Testis (tissue), 3 donors: ENCODE measurements around the gene SEC14L6. TPM values are rescaled to one million over a fixed set of nuclear protein-coding genes. Genes with fewer than 3 reads are reported as not detected.
"Not testable (repeated sequence)": the region's sequence is repeated elsewhere in the genome, so short reads cannot be mapped to it uniquely, and the experiment has no call there.

Source experiments
- DNase-seq: peaks from one replicate; pipeline ENCODE4 v3.0.0-alpha.2; 2019
- H3K27ac ChIP-seq, 2 donors: fragments of 200-600 bp; sonication (generic); one replicate each; pipeline ENCODE4 v1.5.1; 2019
- H3K27me3 ChIP-seq: fragments of 200-600 bp; sonication (generic); one replicate; pipeline ENCODE4 v1.5.1; 2019
- H3K36me3 ChIP-seq: fragments of 200-600 bp; sonication (generic); one replicate; pipeline ENCODE4 v1.5.1; 2017; ENCODE audit warnings: low read depth; ENCODE audit errors: missing control alignments
- H3K4me1 ChIP-seq: fragments of 200-600 bp; sonication (generic); one replicate; pipeline ENCODE4 v1.5.1; 2019
- H3K4me3 ChIP-seq, 2 donors: fragments of 200-600 bp; sonication (generic); one replicate each; pipeline ENCODE4 v1.5.1; 2017 to 2019
- H3K9me3 ChIP-seq: fragments of 200-600 bp; sonication (generic); one replicate; pipeline ENCODE4 v1.5.1; 2017
- CTCF ChIP-seq, 3 experiments: fragments of 450-650 bp in 2 of 3; fragments of 200-600 bp in 1 of 3; sonication (generic) in 1 of 3; IDR thresholded peaks; one replicate each; pipeline ENCODE4 v1.5.1; 2016 to 2019; ENCODE audit warnings: antibody characterized with exemption in 3 of 3, mild to moderate bottlenecking in 2 of 3, moderate library complexity in 1 of 3
- POLR2A ChIP-seq: fragments of 450-650 bp; IDR thresholded peaks from one replicate; pipeline ENCODE4 v1.6.1; 2017; ENCODE audit warnings: antibody characterized with exemption, mild to moderate bottlenecking, moderate library complexity
- WGBS, 2 donors: methylation state at CpG; one replicate each; pipeline ENCODE4 v1.1.5; 2018; 5-methylcytosine and 5-hydroxymethylcytosine counted together
- intact Hi-C: fragments of 100-400 bp; cut with DNase I; formaldehyde crosslinking; loops from one replicate; pipeline ENCODE4 v1.15.1; 2023; ENCODE audit warnings: low total_unique reads
- polyA plus RNA-seq: library from polyadenylated mRNA; stranded (reverse); fragments of 350-450 nt; fragmentation: Illumina TruSeq; extraction: RNeasy Lipid Tissue Mini Kit (QIAGEN cat#74804); gene quantifications from one replicate; pipeline ENCODE4 v1.2.3, GENCODE V29; 2014; ENCODE audit warnings: low read depth, low replicate concordance; ENCODE audit not compliant: insufficient read depth
- total RNA-seq, 2 donors: library from RNA; depleted of rRNA; stranded (reverse); fragments of >200 nt; gene quantifications; one replicate each; pipeline ENCODE4 v1.2.3, GENCODE V29; 2016

The SEC14L6 gene
- total and polyA plus RNA-seq, 3 donors from 2014 or later = 12.3 to 28.2 (median 17.0) TPM

- intact Hi-C loops = no loop called here
- no peak overlapping the region for H3K4me3 ChIP-seq
- WGBS, 2 donors = 75 to 77% methylated on average over 10 of the region's 10 CpGs
Observed at GRCh38 chr22:30568137-30568805, 21.7 kb upstream of the SEC14L6 start.

GRCh38 chr22:30567277-30567676, 20.7 kb upstream of the SEC14L6 start:
- H3K27ac ChIP-seq, DNase-seq, H3K36me3 ChIP-seq, H3K4me3 ChIP-seq, H3K9me3 ChIP-seq, H3K27me3 ChIP-seq, H3K4me1 ChIP-seq, intact Hi-C loops: not testable (repeated sequence)
- 96 to 97% methylated on average over 6 of the region's 6 CpGs for WGBS, 2 donors

More at GRCh38 chr22:30568137-30568805, 21.7 kb upstream of the SEC14L6 start:
- no peak for DNase-seq
- TF ChIP-seq CTCF (IDR thresholded peaks at IDR 0.05) (no peak), POLR2A (no peak)
- Histone ChIP-seq H3K36me3 (no peaks in the 10 kb centered on the region), H3K27me3 (no peaks in the 10 kb centered on the region), H3K9me3 (no peaks in the 10 kb centered on the region), H3K27ac (no peak overlapping the region), H3K4me1 (peaks cover 5% of the 10 kb centered on the region)

- WGBS, 2 donors = 80 to 93% methylated on average over 7 of the region's 7 CpGs
- no peaks in the 10 kb centered on the region for H3K36me3 ChIP-seq
- DNase-seq = no peak
- H3K27ac ChIP-seq = no peak overlapping the region
- no peak overlapping the region for H3K4me3 ChIP-seq
- no peaks in the 10 kb centered on the region for H3K9me3 ChIP-seq
- H3K27me3 ChIP-seq = no peaks in the 10 kb centered on the region
- H3K4me1 ChIP-seq = no peaks in the 10 kb centered on the region
- TF ChIP-seq CTCF (IDR thresholded peaks at IDR 0.05) (no peak), POLR2A (no peak)
- intact Hi-C loops = no loop called here
Observed at GRCh38 chr22:30566125-30566524, 19.6 kb upstream of the SEC14L6 start.

GRCh38 chr22:30565341-30565740, 18.8 kb upstream of the SEC14L6 start:
- intact Hi-C loops = no loop called here
- Histone ChIP-seq H3K27ac (no peak overlapping the region), H3K4me1 (no peaks in the 10 kb centered on the region), H3K4me3 (no peak overlapping the region), H3K36me3 (no peaks in the 10 kb centered on the region), H3K27me3 (no peaks in the 10 kb centered on the region), H3K9me3 (no peaks in the 10 kb centered on the region)
- 72 to 76% methylated on average over 4 of the region's 4 CpGs for WGBS, 2 donors
- DNase-seq = no peak
- no peak for TF ChIP-seq POLR2A
- TF ChIP-seq CTCF (IDR thresholded peaks at IDR 0.05) = no peak

GRCh38 chr22:30564761-30565119, 18.2 kb upstream of the SEC14L6 start:
- 43 to 46% methylated on average over 3 of the region's 3 CpGs for WGBS, 2 donors

More at GRCh38 chr22:30564761-30565119, 18.2 kb upstream of the SEC14L6 start:
- Histone ChIP-seq H3K36me3 (no peaks in the 10 kb centered on the region), H3K4me3 (no peak overlapping the region), H3K4me1 (peaks cover 4% of the 10 kb centered on the region), H3K27me3 (no peaks in the 10 kb centered on the region), H3K27ac (no peak overlapping the region), H3K9me3 (no peaks in the 10 kb centered on the region)
- TF ChIP-seq CTCF (IDR thresholded peaks at IDR 0.05) (no peak), POLR2A (no peak)
- no peak for DNase-seq
- intact Hi-C loops = no loop called here
